Osteoblast (primary cell): Measurements from ENCODE around the gene LHPP. TPM values are rescaled to one million over a fixed set of nuclear protein-coding genes. Genes with fewer than 3 reads are reported as not detected.

ENCODE experiments used
- DNase-seq: peaks from one replicate; pipeline ENCODE4 v3.0.0; 2011; ENCODE audit warnings: low spot score, mixed read lengths; ENCODE audit not compliant: insufficient read length; ENCODE audit errors: missing footprints
- H2AFZ ChIP-seq: 2 replicates; pipeline ENCODE4 v1.6.0; 2011; ENCODE audit warnings: mild to moderate bottlenecking, low read length
- H3K27ac ChIP-seq: 2 replicates; pipeline ENCODE4 v1.5.1; 2011; ENCODE audit warnings: mild to moderate bottlenecking, low read depth, low read length, moderate library complexity
- H3K27me3 ChIP-seq: 2 replicates; pipeline ENCODE4 v1.6.0; 2012; ENCODE audit warnings: mild to moderate bottlenecking, control low read depth, inconsistent platforms, low read length, moderate library complexity; ENCODE audit not compliant: insufficient read depth
- H3K36me3 ChIP-seq: 2 replicates; pipeline ENCODE4 v1.5.1; 2011; ENCODE audit warnings: mild to moderate bottlenecking, low read length, control low read depth, moderate library complexity; ENCODE audit not compliant: insufficient read depth
- H3K4me1 ChIP-seq: 2 replicates; pipeline ENCODE4 v1.5.1; 2011; ENCODE audit warnings: mild to moderate bottlenecking, low read length, control low read depth, moderate library complexity; ENCODE audit not compliant: insufficient read depth
- H3K4me2 ChIP-seq: 2 replicates; pipeline ENCODE4 v1.6.0; 2011; ENCODE audit warnings: mild to moderate bottlenecking, low read length; ENCODE audit not compliant: insufficient read depth
- H3K4me3 ChIP-seq: fragments of 200-600 bp; sonication (generic); 3 replicates; pipeline ENCODE4 v1.5.1; 2012; ENCODE audit warnings: mild to moderate bottlenecking, low read length, inconsistent platforms; ENCODE audit not compliant: insufficient read depth
- H3K79me2 ChIP-seq: 2 replicates; pipeline ENCODE4 v1.6.0; 2012; ENCODE audit warnings: mild to moderate bottlenecking, low read length, control low read depth, inconsistent platforms; ENCODE audit not compliant: insufficient read depth
- H3K9me3 ChIP-seq: 2 replicates; pipeline ENCODE4 v1.5.1; 2011; ENCODE audit warnings: low read depth, low read length, control low read depth
- H4K20me1 ChIP-seq: 2 replicates; pipeline ENCODE4 v1.6.0; 2012; ENCODE audit warnings: mild to moderate bottlenecking, low read length, control low read depth; ENCODE audit not compliant: insufficient read depth
- CTCF ChIP-seq: IDR thresholded peaks from 2 replicates; pipeline ENCODE4 v1.5.1; 2011; ENCODE audit warnings: mild to moderate bottlenecking, low read depth, low read length, moderate library complexity; ENCODE audit errors: extremely low read depth
- total RNA-seq: library from RNA; depleted of rRNA; stranded (reverse); fragments of >200 nt; gene quantifications from 2 replicates; pipeline ENCODE4 v1.2.3, GENCODE V29; 2012

LHPP gene
- total RNA-seq, 1 donor, result 17.7 TPM

DNA sequence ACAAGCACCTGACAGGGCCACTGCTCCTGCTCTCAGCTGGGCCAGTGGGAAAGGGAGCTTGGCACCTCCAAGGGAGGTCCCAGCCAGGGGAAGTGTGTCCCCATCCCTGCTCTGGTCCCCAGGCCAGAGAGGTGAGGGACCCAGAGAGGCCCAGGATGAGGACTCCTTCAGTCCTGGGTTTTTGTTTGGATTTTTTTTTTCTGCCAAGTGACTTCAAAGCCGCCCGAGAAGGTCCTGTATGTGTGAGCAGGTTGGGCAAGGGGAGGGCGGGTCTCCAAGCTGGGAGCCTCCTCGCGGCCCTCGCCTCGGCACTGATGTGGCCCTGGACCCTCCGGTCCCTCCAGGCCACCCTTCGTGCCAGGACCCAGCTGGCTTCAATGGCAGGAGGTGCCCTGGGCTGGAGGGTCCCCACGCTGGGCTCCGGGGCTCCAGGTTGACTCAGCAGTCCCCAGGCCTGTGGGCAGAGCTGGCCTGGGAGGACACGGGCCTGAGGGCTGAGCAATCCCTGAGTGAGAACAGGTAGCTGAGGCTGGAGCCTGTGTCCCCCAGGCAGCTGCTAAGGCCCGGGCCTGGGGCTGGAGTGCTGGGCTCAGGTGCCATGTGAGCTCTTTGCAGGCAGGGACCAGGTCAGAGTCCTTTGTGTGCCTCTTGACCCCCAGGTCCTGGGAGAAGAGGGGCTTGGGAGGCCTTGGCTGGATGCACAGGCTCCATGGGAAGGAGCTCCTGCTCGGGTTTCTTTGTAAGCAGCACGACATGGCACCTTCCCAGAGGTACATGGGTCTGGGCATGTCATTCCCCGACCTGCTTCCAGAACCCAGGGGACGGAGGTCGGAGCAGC, 142.0 kb downstream of the LHPP start:
- Histone ChIP-seq H3K27ac (no peak overlapping the region), H3K4me2 (no peak overlapping the region), H3K36me3 (no peaks in the 10 kb centered on the region), H4K20me1 (peaks cover 7% of the 10 kb centered on the region), H3K4me3 (no peak overlapping the region), H3K4me1 (no peaks in the 10 kb centered on the region), H2AFZ (no peak overlapping the region), H3K9me3 (no peaks in the 10 kb centered on the region), H3K27me3 (no peaks in the 10 kb centered on the region), H3K79me2 (no peaks in the 10 kb centered on the region)
- peak; percentile 88 for DNase-seq
- no peak for TF ChIP-seq CTCF

DNA sequence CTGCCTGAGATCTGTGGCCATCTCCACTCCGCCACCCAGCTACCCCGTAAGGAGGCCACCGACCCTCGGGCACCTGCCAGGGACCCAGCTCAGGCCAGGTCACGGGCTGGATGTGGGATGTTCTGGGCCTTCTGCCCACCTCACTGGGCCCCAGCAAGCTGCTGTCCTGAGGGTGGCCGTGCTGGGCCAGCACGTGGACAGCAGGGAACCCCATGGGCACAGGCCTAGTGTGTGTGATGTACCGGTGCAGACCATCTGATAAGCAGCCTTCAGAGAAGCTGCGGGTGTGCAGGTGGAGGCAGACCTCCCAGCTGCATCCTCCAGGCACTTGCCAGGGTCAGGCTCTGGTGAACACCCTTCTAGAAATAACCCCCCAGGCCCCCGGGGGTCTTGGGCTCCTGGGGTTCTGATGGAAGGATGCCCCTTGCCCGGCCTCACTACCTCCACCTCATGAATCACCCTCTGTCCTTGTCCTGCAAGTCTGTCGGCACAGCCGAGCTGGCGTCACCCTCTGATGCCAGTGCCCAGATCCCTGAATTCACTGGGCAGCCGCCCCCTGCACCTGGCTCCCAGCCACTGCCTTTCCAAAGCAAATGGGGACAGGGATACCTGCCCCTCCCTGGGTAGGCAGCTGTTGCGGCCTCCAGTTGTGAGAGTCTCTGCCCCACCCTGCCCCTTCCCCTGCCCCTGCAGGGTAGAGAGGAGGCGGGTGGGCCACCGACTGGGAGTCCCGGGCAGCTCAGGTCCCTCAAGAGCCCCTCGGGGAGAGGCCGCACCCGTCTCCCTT, 142.8 kb downstream of the LHPP start:
- peak; percentile 67 for DNase-seq
- TF ChIP-seq CTCF, result no peak
- no peaks in the 10 kb centered on the region for H3K36me3 ChIP-seq
- H3K4me2 ChIP-seq, result no peak overlapping the region
- H4K20me1 ChIP-seq, result peaks cover 7% of the 10 kb centered on the region
- no peaks in the 10 kb centered on the region for H3K79me2 ChIP-seq
- H3K27ac ChIP-seq, result no peak overlapping the region
- H2AFZ ChIP-seq, result no peak overlapping the region
- no peak overlapping the region for H3K4me3 ChIP-seq
- H3K4me1 ChIP-seq, result no peaks in the 10 kb centered on the region
- no peaks in the 10 kb centered on the region for H3K9me3 ChIP-seq
- no peaks in the 10 kb centered on the region for H3K27me3 ChIP-seq

DNA sequence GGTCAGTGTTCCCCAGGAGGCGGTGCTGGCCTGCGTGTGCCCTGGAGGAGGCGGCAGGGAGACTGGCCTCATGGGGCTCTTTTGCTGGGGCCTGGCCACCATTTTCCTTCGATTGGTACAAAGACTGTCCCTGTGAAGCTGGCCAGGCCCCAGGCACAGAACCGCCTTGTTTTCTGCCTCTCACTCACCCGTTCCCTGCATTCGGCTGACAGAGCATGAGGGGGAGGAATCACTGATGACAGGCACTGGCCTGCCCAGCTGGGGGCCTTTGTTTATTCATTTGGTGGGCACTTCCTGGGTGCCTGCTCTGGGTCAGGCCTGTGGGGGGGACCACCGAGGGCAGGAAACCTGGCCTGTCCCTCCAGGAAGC, 143.4 kb downstream of the LHPP start:
- no peak for TF ChIP-seq CTCF
- Histone ChIP-seq H3K27ac (no peak overlapping the region), H3K79me2 (no peaks in the 10 kb centered on the region), H3K36me3 (no peaks in the 10 kb centered on the region), H3K9me3 (no peaks in the 10 kb centered on the region), H3K27me3 (no peaks in the 10 kb centered on the region), H3K4me2 (no peak overlapping the region), H3K4me1 (no peaks in the 10 kb centered on the region), H4K20me1 (peaks cover 7% of the 10 kb centered on the region), H3K4me3 (no peak overlapping the region), H2AFZ (no peak overlapping the region)
- DNase-seq, result peak; percentile 76

GRCh38 chr10:124605481-124605855, 143.8 kb downstream of the LHPP start:
- H3K9me3 ChIP-seq, result no peaks in the 10 kb centered on the region
- H3K4me1 ChIP-seq, result no peaks in the 10 kb centered on the region
- H3K4me2 ChIP-seq, result no peak overlapping the region
- H2AFZ ChIP-seq, result no peak overlapping the region
- no peak overlapping the region for H3K4me3 ChIP-seq
- TF ChIP-seq CTCF, result no peak
- DNase-seq, result peak; percentile 68
- no peaks in the 10 kb centered on the region for H3K27me3 ChIP-seq
- H3K36me3 ChIP-seq, result no peaks in the 10 kb centered on the region
- no peaks in the 10 kb centered on the region for H3K79me2 ChIP-seq
- H3K27ac ChIP-seq, result no peak overlapping the region
- peaks cover 7% of the 10 kb centered on the region for H4K20me1 ChIP-seq
